ENCODE data around the gene FBN3. TPM values are rescaled to one million over a fixed set of nuclear protein-coding genes. Genes with fewer than 3 reads are reported as not detected.

Gene FBN3
- total and polyA plus RNA-seq, 8 donors: 0.08 to 0.55 TPM; not detected in 6

DNA sequence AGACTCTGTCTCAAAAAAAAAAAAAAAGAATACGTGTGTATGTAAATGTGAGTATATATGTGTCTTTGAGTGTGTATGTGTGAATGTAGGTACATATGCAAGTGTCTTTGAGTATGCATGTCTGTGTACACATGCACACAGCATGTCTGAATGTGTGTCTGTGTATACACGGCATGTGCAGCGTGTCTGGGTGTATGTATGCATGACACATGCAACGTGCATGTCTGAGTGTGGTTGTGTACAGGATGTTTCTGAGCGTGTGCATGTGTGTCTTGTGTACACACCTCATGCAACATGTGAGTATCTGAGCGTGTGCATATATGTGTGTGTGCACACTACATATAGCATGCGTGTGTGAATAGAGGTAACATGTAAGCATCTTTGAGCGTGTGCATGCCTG is 20.8 kb downstream of the FBN3 start:
- WGBS, 5 donors: 87 to 93% (median 92%) methylated on average over 7 to 8 of the region's 8 CpGs

DNA sequence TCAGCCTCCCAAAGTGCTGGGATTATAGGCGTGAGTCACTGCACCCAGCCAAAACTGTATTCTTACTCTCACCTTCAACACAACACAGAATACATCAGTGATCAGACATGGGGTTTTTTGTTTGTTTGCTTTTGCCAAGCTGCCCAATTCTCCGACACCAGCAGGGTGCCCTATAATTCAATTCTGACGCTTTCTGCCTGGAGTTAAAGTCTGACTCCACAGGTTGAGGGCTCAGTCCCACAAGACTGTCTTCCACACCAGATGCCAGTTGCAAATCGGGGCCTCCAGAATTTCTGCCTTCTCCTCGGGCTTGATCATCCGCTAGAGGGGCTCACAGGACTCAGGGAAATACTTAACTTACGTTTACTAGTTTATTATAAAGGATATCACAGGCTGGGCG is 22.1 kb downstream of the FBN3 start:
- Histone ChIP-seq H3K9me3 (no peaks in the 10 kb centered on the region), H3K4me1 (no peaks in the 10 kb centered on the region), H3K27ac (no peak overlapping the region), H3K4me3 (no peak overlapping the region), H3K36me3 (no peaks in the 10 kb centered on the region), H3K27me3 (peaks cover 0 to 25% (median 0%) of the 10 kb centered on the region in 3 donors)
- WGBS, 5 donors: 76 to 85% (median 85%) methylated on average over 8 of the region's 8 CpGs
- no peak for TF ChIP-seq POLR2A (IDR thresholded peaks at IDR 0.05)
- TF ChIP-seq, protein P1, sequence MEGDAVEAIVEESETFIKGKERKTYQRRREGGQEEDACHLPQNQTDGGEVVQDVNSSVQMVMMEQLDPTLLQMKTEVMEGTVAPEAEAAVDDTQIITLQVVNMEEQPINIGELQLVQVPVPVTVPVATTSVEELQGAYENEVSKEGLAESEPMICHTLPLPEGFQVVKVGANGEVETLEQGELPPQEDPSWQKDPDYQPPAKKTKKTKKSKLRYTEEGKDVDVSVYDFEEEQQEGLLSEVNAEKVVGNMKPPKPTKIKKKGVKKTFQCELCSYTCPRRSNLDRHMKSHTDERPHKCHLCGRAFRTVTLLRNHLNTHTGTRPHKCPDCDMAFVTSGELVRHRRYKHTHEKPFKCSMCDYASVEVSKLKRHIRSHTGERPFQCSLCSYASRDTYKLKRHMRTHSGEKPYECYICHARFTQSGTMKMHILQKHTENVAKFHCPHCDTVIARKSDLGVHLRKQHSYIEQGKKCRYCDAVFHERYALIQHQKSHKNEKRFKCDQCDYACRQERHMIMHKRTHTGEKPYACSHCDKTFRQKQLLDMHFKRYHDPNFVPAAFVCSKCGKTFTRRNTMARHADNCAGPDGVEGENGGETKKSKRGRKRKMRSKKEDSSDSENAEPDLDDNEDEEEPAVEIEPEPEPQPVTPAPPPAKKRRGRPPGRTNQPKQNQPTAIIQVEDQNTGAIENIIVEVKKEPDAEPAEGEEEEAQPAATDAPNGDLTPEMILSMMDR (IDR thresholded peaks at IDR 0.05): no peak
- TF ChIP-seq EP300 (IDR thresholded peaks at IDR 0.05): no peak
- no peak for TF ChIP-seq POLR2AphosphoS5 (IDR thresholded peaks at IDR 0.05)
- intact Hi-C loops (cut with DNase I; ENCODE audit: low total_unique reads): no loop called here
- DNase-seq: no peak

More for the DNA sequence above, 20.8 kb downstream of the FBN3 start:
- TF ChIP-seq POLR2A (IDR thresholded peaks at IDR 0.05): no peak
- TF ChIP-seq, protein P1 (IDR thresholded peaks at IDR 0.05): no peak
- TF ChIP-seq EP300 (IDR thresholded peaks at IDR 0.05): no peak
- TF ChIP-seq POLR2AphosphoS5 (IDR thresholded peaks at IDR 0.05): no peak
- intact Hi-C loops (cut with DNase I; ENCODE audit: low total_unique reads): no loop called here
- H3K36me3 ChIP-seq: no peaks in the 10 kb centered on the region
- no peaks in the 10 kb centered on the region for H3K9me3 ChIP-seq
- peaks cover 0 to 32% (median 0%) of the 10 kb centered on the region in 3 donors for H3K27me3 ChIP-seq
- H3K4me3 ChIP-seq: no peak overlapping the region
- no peak for DNase-seq
- no peak overlapping the region for H3K27ac ChIP-seq
- no peaks in the 10 kb centered on the region for H3K4me1 ChIP-seq

DNA sequence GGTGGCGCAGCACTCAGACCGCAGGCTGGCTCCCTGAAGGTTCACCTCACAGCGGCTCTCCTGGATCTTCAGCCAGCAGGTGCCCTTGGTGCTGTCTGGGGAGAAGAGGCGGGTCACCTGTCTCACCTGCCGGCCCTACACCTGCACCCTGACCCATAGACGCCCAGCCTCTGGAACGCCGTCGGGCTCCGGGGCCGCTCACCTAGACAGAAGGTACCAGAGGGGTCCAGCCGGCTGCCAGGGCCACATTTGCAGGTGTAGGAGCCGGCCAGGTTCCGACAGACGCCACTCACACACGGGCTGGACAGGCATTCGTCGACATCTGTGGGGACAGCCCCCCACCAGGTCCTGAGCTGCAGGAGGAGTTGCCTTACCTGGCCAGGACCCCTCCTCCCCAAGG is 22.9 kb downstream of the FBN3 start:
- Histone ChIP-seq H3K9me3 (no peaks in the 10 kb centered on the region), H3K27ac (no peak overlapping the region), H3K4me1 (no peaks in the 10 kb centered on the region), H3K36me3 (no peaks in the 10 kb centered on the region), H3K4me3 (no peak overlapping the region), H3K27me3 (peaks cover 0 to 25% (median 0%) of the 10 kb centered on the region in 3 donors)
- intact Hi-C loops (cut with DNase I; ENCODE audit: low total_unique reads): no loop called here
- DNase-seq: no peak
- no peak for TF ChIP-seq POLR2A (IDR thresholded peaks at IDR 0.05)
- WGBS, 5 donors: 60 to 91% (median 87%) methylated on average over 3 to 18 of the region's 18 CpGs

DNA sequence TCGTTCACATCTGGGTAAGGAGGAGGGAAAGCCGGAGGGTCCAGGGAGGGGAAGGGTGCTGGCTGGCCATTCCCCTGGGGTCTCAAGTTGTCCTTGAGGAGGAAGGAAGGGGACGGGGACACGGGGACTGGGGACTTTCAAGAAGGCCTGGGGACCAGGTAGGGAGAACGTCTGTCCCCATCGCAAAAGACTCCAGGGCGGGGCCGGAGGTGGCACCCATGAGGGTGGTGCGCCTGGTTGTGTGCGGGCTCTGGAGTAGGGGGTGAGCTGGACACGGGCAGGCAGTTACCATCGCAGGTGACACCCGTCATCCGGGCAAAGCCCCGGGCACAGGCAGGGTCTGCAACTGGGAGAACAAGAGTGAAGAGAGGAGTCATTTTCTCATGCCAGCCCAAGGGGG is 23.4 kb downstream of the FBN3 start:
- Histone ChIP-seq H3K27ac (no peak overlapping the region), H3K9me3 (no peaks in the 10 kb centered on the region), H3K36me3 (no peaks in the 10 kb centered on the region), H3K4me3 (no peak overlapping the region), H3K4me1 (no peaks in the 10 kb centered on the region), H3K27me3 (peaks cover 0 to 25% (median 0%) of the 10 kb centered on the region in 3 donors)
- intact Hi-C loops (cut with DNase I; ENCODE audit: low total_unique reads): no loop called here
- TF ChIP-seq, protein P1 (IDR thresholded peaks at IDR 0.05): no peak
- no peak for TF ChIP-seq POLR2A (IDR thresholded peaks at IDR 0.05)
- no peak for TF ChIP-seq EP300 (IDR thresholded peaks at IDR 0.05)
- no peak for TF ChIP-seq POLR2AphosphoS5 (IDR thresholded peaks at IDR 0.05)
- WGBS, 5 donors: 81 to 93% (median 90%) methylated on average over 14 to 15 of the region's 15 CpGs
- DNase-seq: no peak

DNA sequence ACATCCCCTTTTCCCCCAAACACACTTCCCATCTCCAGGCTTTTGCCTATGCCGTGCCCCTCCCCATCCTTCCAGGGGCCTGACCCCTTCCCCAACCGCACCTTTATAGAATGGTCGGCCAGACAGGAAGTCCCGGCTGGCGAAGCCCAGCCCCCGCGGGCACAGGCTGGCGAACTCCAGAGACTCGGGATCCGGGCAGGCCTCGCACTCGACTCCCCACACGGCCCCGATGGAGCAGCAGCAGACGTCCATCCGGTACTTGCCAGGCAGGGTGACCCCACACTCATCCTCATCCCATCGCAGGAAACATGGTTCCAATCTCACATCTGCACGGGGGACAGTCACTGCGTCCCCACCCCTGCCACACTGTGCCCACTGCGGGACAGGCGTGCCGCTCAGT is 25.7 kb downstream of the FBN3 start:
- peaks cover 0 to 10% (median 0%) of the 10 kb centered on the region in 3 donors for H3K27me3 ChIP-seq
- 83 to 92% (median 89%) methylated on average over 20 to 22 of the region's 22 CpGs for WGBS, 5 donors
- no peak overlapping the region for H3K27ac ChIP-seq
- H3K36me3 ChIP-seq: no peaks in the 10 kb centered on the region
- no peak for DNase-seq
- H3K4me1 ChIP-seq: no peaks in the 10 kb centered on the region
- no peaks in the 10 kb centered on the region for H3K9me3 ChIP-seq
- intact Hi-C loops (cut with DNase I; ENCODE audit: low total_unique reads): no loop called here
- no peak overlapping the region for H3K4me3 ChIP-seq
- TF ChIP-seq, protein P1 (IDR thresholded peaks at IDR 0.05): no peak
- TF ChIP-seq POLR2AphosphoS5 (IDR thresholded peaks at IDR 0.05): no peak
- TF ChIP-seq POLR2A (IDR thresholded peaks at IDR 0.05): no peak
- TF ChIP-seq EP300 (IDR thresholded peaks at IDR 0.05): no peak

All from stomach (tissue), 9 donors.